RKO (cell line): ENCODE results near the gene BRSK2.

ENCODE experiments used
- DNase-seq: peaks from one replicate; pipeline ENCODE4 v3.0.0-alpha.2; 2016; ENCODE audit warnings: low spot score

Gene BRSK2

DNA sequence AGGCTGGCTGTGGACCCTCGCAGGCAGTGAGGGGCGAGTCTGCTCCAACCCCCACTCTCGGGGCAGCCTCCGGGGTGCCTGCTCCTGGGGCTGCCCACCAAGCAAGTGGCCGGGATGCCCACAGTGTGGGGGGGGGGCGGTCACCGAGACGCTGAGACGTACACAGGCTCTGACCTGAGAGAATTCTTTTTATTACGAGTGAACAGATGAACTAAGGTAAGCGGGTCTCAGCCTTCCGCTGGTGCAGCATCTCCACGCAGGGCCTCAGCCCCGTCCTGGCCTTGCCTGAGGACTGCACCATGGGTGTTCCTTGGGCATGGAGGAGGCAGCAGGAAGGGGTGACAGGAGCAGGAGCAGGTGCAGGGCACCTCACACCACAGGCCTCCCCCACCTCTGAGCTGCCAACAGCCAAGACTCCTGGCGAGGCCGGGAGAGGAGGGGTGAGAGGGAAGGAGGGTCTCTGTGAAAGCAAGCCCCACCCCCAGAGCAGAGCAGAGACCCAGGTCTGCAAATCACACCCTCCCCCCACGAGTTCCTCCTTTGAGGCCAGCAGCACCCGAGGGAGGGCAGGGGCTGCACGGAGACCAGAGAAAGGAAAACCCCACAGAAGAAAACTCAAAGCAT lies 79.7 kb downstream of the BRSK2 start:
- no peak for DNase-seq

DNA sequence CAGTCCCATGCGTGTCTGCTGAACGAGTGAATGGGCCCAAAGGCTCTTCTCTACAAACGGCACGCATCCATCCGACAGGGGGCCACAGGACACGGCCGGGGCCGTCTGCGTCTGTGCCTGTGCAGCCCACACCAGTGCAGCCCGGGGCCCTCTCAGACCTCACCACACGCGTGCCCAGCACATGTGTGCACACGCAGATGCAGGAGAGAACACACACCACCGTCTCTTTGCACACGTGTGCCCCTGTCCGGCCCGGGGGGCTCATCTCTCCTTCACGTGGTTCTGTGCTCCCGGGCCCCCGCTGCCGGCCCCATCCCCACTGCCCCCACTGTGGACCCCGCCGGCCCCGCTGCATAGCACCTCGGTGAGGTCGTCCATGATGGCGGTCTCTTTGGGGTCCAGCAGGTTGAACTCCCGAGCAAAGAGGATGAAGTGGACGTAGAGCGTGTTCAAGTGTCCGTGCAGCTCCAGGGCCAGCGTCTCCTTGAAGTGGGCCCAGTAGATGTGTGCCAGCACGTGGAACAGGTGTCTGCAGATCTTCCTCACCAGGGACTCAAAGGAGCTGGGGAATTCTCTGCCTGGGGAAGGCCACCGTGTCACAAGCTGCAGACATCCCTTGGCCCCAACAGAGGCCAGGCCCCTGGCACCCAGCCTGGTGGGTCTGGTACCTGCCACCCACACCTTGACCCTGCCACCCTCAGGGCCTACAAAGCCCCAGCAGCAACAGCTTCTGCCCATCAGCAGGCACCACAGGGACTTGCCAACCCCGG lies 80.4 kb downstream of the BRSK2 start:
- no peak for DNase-seq

DNA sequence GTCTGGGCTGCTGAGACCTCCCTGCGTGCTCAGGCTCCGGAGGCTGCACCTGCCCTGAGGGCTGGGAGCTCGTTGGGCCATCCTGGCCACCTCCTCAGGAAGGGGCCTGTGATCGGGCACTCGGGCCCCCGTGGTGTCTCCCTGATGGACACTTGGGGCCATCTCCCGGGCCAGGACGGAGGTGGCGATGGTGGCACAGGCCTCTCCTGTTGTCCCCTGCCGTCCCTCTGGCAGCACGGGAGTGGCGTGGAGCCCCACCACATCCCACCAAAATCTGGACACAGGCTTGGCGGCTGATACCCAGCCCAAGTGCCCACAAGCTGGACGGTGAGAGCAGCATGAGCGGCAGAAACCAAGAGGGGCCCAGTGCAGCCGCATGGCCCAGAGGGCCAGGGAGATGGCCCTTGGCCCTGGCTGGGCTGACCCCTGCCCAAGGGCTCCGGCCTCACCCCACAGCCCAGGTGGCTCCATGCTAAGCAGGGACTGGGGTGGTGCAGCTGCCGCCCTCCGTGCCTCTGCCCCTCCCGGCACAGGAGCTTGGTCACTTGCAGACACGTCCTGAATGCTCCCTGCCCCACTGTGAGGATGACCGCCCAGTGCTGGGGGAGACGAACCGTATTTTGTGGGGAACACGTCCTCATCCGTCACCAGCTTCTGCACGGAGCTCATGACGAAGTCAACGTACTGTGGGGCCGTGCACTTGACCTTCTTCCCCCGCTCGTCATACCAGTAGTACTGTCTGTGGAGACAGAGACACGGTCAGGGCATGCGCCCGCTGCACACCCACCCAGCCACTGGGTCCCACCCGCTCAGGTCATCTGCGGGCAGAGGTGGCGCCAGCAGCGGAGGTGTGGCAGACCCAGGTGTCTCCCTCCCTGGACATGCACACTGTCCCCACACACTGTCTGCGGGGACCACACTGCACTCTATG lies 81.2 kb downstream of the BRSK2 start:
- no peak for DNase-seq

DNA sequence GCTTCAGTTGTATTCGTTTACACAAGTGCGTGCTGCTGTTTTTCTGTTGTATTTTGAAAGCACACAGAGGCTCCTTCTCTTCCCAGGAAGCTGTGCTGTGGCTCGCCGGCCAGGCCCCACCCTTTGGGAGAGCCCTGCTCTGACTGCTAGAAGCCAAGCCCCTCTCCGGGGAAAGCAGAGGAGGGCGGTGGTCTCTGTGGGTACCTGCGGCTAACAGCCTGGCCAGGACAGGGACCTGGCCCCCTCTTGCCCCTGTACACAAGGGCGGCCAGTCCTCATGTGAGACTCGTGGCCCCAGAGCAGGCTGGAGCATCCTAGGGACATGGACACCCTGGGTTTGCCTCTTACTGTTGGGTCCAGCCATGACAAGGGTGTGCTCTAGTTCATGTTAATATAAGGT lies 82.0 kb downstream of the BRSK2 start:
- DNase-seq: no peak

DNA sequence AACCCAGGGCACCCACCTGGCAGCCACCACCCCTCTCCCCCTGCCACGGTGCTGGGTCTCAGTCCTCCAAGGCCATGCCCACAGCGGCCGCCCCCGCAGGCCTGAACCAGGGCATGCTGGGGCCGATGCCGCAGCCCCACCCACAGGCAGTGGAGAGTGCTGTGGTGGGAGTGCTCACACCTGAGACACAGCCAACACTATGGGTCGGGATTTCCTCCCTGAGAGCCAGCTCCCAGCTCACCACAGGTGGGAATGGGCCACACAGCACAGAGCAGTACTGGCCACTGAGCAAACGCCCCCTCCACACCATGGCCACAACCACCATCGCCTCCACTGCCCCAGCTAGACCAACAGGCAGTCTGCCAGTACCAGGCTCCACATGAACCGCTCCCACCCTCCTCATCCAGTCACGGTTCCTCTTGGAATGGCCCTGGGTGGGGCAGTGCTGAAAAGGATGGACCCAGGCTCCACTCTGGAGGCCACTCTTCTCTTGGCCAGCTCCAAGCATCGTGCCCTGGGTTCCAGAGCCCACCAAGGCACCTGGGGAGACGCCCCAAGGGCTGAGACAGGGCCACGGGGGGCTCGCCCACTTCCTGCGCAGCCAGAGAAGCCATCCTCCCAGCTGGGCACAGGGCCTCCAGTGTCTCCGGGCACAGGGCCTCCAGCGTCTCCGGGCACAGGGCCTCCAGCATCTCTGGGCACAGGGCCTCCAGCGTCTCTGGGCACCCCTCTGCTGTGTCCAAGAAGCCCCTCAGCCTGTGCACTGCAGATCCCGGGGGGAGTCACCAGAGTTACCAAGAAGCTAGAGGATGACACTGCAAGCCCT lies 82.7 kb downstream of the BRSK2 start:
- DNase-seq: no peak

DNA sequence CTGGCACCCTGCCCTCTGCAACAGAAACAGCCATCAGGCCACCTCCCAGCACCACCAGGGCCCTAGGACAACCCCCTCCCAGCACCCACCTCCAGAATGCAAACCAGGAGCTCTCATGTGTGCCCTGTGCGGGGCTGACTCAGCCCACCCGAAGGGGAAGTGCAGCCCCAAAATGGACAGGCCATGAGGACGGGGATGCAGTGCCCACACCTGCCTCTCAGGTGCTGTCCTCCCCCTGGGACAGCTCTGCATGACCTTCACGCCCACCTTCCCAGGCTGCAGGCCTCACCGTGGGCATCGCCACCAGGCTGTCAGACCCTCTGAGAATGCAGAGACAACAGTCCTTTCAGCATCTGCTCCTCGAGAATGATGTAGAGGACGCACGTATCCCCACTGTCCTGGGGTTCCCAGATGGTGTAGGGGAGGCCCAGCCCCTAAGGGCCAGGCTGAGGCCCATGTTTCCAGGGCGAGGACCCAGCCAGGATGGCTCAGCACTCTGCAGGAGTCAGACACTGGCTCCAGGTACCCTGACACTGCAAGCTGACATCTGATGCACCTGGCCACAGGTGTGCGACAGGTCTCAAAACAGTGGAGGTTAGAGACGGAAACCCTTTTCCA lies 83.4 kb downstream of the BRSK2 start:
- DNase-seq: no peak

DNA sequence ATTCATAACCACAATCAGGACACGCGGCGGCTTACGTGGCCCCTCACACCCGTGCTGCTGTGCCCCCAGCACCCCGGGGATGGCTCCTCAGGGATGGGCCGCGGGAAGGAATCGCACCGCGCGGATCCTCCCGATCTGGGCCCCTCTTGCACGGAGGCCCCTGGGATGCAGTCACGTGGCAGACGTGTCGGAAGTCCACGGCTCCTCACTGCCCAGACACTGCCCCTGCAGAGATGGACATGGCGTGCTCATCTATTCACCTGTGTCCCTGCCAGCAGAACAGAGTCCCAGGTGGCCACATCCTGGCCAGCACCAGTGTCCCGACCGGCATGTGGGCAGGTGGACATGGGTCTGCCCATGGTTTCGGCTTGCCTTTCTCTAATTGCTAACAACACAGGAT lies 84.1 kb downstream of the BRSK2 start:
- DNase-seq: no peak

DNA sequence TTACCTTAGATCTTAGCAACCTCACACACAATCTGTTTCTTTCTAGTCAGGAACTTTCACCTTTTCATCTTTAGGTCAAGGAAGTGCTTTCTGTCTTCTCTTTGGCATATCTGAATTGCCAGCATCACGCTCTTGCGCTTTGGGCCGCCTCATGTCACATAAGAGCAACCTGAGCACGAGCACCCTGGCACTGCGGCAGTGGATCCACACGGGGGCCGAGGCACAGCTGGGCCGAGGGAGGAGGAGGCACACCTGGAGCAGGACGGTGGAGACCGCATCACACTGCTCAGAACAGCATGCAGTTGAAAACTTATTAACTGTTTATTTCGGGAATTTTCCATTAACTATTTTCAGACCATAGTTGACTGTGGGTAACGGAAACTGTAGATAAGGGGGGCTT lies 86.1 kb downstream of the BRSK2 start:
- no peak for DNase-seq

DNA sequence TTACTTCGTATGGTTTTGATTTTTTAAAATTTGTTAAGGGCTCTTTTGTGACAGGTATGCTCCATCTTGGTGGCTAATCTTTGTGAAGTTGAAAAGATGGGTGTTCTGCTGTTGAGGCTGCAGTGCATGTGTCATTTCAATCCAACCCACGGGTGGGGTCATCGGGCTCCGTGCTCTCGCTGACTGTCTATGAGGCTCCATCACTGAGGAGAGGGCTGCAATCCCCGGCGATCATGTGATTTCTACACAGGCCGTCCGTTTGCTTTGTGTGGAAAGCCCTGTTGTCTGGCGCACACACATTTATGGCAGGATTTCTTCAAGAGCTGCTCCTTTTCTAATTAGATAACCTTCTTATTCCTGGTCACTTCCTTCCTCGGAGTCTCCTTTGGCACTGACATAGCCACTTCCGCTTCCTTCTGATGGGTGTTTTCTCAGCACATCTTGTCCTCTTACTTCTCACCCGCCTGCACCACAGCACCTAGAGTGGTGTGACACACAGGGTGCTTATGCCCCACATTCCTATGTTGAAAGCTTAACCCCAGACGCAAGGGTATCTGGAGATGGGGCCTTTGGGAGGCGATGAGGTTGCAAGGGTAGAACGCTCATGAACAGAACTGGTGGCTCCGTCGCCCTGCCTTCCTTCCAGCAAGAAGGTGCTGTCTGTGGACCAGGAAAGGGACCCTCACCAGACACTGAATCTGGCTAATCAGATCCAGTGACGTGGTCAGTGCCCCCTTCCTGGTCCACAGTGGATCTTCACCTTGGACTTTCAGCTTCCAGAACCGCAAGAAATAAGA lies 87.4 kb downstream of the BRSK2 start:
- no peak for DNase-seq

DNA sequence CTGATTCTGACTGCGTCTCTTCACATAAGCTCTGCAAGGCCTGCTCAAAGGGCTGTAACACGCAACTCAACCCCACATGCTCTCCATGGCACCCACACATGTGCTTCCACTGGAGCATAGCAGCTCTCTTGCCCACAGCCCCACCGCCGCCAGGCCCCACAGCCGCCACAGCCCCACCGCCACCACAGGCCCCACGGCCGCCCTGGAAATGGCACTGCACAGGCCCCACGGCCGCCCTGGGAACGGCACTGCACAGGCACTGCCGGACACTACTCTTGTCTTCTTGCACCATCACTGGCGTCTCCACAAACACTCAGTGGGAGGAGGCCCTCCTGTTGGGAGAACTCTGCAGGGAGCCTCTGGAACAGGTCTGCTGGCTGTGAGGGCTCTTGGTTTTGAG lies 88.3 kb downstream of the BRSK2 start:
- DNase-seq: no peak

DNA sequence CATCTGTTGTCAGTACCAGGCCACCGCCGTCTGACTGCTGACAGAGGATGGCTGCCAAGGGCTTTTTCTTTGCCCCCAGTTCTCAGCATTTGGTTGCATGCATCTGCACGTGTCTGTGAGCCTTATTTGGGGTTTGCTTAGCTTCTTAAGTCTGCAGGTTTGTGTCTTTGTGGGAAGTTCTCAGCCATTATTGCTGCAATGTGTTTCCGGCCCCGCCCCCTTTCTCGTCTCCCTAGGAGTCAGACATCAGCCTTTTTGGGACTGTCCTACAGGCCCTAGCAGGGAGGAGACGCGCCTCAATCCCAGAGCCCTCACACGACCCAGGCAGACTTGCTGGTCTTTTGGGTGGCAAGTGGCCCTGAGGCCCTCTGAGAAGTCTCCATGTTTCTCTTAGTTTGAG lies 88.8 kb downstream of the BRSK2 start:
- DNase-seq: no peak

DNA sequence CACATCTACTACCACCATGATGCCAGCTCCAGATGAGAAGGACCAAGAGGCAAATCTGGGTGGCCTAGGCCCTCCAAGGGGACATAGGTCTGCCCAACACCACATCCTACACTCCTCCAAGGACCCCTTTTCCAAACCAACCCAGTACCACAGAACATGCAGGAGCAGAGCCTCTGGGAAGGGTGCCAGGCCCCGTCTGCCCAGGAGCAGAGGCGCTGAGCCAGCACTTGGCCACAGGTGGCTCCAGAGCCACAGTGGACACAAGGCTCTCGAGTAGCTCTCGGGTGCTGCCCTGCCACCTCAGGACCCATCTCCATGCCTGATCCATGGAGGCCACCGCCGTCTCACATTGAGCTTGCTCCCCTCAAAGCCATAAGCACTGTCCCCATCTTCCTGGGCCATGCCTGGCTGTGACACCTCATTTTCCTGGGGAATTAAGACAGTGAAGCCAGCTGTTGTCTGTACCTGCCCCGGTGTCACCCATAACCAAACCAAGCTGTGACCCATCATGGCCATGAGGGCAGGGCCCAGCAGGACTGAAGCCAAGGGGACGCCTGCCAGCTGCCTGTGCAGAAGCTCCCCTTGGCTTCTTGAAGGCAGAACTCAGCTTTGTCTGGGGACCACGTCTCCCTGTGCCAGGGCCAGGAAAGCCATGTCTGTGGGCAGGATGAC lies 89.4 kb downstream of the BRSK2 start:
- DNase-seq: no peak

DNA sequence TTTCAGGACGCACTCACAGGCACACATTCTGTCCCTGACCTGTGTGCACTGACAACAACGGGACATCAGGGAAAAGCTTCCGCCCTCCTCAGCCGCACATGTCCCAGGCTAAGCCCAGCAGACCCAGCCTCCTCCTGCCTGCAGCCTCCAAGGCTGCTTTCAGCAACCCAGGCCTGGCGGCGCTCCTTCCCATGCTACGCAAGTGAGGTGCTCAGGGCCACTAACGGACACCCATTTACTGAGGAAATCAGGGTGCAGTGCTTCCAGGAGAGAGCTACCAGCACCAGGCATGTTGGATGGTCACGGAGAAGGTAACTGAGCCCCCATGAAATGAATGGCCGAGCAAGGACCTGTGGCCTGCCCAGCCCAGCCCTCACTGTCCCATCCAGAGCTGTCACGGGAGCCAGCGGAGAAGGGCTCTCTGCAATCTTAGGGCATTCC lies 90.0 kb downstream of the BRSK2 start:
- DNase-seq: no peak

DNA sequence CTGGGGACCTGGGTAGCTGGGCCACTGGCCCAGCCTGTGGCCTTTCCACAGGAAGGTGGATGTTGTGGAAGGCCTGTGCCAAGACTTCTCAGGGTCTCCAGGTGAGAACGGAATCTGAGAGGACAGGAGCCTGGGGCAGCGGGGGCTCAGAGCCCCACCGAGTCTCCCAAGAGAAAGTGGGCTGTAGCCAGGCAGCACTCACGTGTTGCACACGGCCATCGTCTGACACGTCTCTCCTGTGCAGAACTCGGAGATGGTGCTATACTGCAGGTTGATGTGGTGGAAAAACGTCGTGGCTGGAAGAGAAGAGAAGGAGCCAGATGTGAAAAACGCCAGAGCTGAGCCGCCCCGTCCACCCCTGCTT lies 90.4 kb downstream of the BRSK2 start:
- DNase-seq: no peak

DNA sequence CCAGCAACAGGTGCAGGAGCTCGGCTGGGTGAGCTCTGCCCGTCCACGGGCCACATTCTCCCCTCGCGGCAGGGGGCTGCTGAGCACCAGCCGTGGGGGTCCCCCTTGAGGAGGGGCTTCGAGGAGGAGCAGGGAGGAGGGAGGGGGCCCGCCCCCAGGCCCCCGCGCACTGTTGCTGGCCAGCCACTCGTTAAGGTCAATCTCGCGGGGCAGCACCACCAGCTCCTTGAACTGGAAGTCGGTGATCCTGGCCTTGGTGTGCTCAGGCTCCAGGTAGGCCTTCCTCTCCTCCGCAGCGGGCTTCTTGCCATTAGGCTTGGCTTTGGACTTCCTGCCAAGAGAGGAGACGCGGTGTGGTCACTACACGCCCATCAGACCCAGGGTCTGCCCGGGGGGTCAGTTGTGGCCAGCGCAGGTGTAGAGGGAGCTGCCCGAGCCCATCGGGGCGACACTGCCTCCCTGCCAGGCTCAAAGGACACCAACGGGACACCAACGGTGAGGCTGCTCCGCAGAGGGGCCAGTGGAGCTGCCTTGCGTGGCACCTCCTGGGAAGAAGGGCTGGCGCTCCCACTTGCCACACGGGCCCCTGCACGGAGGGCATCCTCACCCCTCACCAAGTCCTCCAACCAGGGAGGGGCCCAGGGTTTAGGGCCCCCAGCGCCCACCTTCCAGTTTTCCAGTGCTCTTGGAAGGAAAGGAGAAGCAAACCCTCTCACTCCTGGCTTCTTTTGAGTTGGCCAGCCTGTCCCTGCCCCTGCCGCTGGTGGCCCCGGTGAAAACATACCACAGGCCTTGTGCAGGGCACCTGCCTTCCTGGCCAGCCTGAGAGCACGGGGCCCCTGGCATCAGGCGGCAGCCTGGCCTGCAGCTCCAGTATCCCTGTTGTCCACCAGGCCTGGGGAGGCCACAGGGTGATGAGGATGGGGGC lies 91.1 kb downstream of the BRSK2 start:
- no peak for DNase-seq

DNA sequence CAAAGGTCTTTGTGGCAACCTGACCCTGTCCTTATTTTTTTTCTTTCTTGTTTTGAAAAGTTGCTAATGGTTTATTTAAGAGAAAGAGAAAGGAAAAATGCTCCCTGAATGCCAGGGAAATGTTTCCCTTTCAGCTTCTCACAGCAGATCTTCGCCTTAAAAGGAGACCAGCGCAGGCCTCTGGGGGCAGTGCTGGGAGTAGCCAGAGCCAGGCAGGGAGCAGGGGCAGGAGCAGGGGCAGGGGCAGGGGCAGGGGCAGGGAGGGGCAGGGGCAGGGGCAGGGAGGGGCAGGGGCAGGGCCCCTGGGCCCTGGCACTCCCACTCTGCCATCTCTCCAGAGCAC lies 91.7 kb downstream of the BRSK2 start:
- DNase-seq: no peak

DNA sequence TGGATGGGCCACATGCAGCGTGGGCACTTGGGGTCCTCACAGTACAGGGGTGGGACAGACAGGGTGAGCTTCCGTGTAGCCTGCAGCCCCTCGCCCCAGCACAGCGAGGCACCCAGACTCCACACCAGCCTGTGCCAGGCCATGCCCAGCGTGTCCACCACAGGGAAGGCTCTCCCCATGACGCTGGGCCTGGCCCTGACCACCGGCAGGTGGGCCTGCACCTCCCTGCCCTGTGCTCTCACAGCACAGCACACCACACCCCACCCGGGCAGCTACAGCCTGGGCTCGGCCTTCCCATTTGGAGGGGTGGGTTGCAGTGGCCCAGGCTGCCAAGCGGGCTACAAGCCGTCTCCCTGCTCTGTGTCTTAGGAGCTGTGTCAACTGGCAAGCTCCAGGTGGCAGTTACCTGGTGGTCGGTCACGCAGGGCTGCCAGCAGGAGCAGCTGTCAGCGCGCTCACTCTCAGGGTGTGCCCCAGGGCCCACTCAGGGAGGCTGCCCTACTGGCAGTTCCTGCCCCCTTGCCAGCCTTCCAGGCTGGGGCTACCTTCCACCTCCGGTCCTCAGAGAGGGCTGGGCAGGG lies 92.2 kb downstream of the BRSK2 start:
- no peak for DNase-seq

DNA sequence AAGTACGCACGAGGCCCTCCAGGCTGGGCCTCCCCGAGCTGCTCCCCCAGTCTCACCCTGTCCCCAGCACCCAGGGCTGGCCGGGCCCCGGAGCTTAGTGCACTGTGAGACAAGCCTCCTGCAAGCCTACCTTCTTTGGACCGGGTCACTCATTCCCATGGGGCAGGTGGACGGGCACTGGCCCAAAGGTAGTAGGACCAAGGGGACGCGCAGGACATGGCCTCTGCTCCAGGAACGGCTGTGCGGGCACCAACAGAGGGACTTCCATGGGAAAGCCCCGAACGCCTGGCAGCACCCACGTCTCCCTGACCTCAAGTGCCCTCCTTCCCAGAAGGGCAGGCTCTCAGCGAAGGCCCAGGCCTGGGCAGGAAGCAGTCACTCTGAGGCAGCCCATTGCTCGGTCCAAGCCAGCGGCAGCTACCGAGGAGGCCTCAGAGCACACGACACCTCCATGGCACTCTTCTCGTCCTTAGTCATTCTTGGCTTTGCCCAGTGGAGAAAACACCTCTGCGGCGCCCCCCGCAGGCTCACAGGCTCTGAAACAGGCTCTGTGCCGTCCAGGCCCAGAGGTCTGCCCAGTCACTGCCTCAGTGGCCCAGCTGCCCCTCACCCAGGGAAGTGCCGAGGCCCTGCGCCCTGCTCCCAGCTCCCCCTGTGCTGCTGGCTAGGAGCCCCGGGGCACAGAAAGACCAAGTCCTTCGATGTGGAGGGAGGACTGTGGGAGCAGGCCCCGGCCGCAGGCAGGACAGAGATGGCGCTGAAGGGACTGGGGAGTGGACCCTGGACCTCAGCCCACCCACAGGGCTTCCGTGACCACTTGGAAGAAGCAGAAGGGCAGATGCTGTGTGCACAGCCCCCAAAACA lies 93.1 kb downstream of the BRSK2 start:
- no peak for DNase-seq
